ENCODE measurements around the gene ADAMTS8. TPM values are rescaled to one million over a fixed set of nuclear protein-coding genes. Genes with fewer than 3 reads are reported as not detected.
A peak's percentile ranks its signal among the peaks of the same experiment; 100 is the strongest.

ADAMTS8 gene, protein sequence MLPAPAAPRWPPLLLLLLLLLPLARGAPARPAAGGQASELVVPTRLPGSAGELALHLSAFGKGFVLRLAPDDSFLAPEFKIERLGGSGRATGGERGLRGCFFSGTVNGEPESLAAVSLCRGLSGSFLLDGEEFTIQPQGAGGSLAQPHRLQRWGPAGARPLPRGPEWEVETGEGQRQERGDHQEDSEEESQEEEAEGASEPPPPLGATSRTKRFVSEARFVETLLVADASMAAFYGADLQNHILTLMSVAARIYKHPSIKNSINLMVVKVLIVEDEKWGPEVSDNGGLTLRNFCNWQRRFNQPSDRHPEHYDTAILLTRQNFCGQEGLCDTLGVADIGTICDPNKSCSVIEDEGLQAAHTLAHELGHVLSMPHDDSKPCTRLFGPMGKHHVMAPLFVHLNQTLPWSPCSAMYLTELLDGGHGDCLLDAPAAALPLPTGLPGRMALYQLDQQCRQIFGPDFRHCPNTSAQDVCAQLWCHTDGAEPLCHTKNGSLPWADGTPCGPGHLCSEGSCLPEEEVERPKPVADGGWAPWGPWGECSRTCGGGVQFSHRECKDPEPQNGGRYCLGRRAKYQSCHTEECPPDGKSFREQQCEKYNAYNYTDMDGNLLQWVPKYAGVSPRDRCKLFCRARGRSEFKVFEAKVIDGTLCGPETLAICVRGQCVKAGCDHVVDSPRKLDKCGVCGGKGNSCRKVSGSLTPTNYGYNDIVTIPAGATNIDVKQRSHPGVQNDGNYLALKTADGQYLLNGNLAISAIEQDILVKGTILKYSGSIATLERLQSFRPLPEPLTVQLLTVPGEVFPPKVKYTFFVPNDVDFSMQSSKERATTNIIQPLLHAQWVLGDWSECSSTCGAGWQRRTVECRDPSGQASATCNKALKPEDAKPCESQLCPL
- total RNA-seq, result 1.5 TPM

DNA sequence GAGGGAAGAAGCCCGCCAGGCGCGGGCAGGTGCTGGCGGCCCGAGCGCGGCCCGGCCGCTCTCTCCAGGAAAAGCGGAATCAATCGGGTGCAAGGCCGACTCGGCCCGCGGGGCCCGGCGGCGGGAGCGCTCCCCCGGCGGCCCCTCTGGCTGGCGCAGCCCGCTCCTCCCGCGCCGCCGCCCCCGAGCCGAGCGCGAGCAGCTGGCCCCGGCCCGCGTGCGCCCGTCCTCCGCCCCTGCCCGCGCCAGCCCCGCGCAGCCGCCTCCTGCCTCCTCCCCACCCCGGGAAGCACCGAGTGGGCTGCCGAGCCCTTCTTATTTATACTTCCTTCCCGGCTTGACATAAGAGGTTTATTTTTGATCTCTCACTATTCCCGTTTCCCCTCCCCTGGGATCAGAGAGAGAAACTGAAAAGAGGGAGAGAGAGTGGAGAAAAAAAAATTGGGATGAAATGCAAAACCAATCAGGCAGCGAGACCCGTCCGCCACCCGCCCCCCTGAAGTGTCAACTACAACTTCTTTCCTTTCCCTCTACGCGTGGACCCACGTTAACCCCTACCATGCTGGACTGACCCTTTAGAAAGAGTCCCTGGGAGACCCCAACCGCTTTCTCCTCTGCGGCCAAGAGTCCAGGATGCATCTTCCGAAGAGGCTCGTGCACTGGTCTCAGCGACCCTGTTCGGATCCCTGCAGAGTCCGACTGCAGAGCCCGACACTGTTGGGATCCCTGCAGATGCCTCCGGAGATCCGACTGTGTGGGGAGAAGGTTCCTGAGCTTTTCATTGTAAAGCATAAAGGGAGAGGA, at the start of gene ADAMTS8:
ADAMTS8 (minus strand) TSS at position 294 of the 804 bp plus-strand sequence. CDS start 323 bp downstream, outside the sequence.
- intact Hi-C loops (cut with DNase I), result loop anchor here (1.0 to 10.0 kb wide), 2 partner anchors 214 to 466 kb away; no protein-coding TSS in a partner anchor
- H3K36me3 ChIP-seq, result no peaks in the 10 kb centered on the region
- no peaks in the 10 kb centered on the region for H3K9me3 ChIP-seq
- H3K27me3 ChIP-seq, result no peaks in the 10 kb centered on the region
- TF ChIP-seq, protein P1, sequence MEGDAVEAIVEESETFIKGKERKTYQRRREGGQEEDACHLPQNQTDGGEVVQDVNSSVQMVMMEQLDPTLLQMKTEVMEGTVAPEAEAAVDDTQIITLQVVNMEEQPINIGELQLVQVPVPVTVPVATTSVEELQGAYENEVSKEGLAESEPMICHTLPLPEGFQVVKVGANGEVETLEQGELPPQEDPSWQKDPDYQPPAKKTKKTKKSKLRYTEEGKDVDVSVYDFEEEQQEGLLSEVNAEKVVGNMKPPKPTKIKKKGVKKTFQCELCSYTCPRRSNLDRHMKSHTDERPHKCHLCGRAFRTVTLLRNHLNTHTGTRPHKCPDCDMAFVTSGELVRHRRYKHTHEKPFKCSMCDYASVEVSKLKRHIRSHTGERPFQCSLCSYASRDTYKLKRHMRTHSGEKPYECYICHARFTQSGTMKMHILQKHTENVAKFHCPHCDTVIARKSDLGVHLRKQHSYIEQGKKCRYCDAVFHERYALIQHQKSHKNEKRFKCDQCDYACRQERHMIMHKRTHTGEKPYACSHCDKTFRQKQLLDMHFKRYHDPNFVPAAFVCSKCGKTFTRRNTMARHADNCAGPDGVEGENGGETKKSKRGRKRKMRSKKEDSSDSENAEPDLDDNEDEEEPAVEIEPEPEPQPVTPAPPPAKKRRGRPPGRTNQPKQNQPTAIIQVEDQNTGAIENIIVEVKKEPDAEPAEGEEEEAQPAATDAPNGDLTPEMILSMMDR (IDR thresholded peaks at IDR 0.05), result no peak
- no peak for TF ChIP-seq POLR2AphosphoS5 (IDR thresholded peaks at IDR 0.05; ENCODE audit: insufficient read depth in 1 of 2, low read depth in 1 of 2)
- TF ChIP-seq POLR2A (IDR thresholded peaks at IDR 0.05), result no peak
- no peak for DNase-seq (ENCODE audit: extremely low spot score in 2 of 2)
- peaks cover 17% of the 10 kb centered on the region for H3K4me1 ChIP-seq
- no peak within 1 kb of the TSS for H3K27ac ChIP-seq
- H3K4me3 ChIP-seq, result peak within 1 kb of the TSS; percentile 36 to 65

DNA sequence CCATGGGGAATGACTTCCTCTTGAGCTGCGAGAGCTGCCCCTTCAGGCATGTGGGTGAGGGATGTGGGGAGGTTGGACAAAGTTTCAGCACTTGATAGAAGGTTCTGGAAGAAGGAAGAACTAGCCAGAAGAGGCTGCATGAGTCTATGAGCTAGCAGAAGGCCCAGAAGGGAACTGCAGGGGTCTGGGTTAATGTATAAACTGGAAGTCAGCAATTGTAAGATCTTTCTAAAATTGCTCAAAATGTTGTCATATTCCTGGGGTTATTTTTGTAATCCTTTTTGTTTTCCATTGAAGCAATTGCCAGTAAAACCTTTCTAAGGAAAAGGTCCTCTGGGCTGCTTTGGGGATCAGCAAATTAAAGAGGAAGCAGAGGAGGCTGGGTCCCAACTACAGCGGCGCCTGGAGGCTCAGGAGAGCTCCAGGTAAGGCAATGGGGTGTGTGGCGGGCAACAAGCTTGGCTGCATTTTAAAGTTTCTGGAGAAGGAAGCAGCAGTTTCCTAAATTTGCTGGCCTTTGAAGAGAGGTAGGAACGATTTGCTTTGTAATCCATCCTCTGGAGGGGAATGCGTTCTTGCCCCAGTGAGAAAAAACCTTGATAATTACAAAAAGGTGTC, 49.3 kb upstream of the ADAMTS8 start:
- H3K27ac ChIP-seq, result peak overlapping the region; percentile 76
- intact Hi-C loops (cut with DNase I), result no loop called here
- H3K27me3 ChIP-seq, result no peaks in the 10 kb centered on the region
- DNase-seq (ENCODE audit: extremely low spot score in 2 of 2), result no peak
- no peak overlapping the region for H3K4me3 ChIP-seq
- no peaks in the 10 kb centered on the region for H3K9me3 ChIP-seq
- peaks cover 14% of the 10 kb centered on the region for H3K4me1 ChIP-seq
- H3K36me3 ChIP-seq, result no peaks in the 10 kb centered on the region
- TF ChIP-seq POLR2AphosphoS5 (IDR thresholded peaks at IDR 0.05; ENCODE audit: insufficient read depth in 1 of 2, low read depth in 1 of 2), result no peak
- TF ChIP-seq POLR2A (IDR thresholded peaks at IDR 0.05), result no peak
- TF ChIP-seq, protein P1 (IDR thresholded peaks at IDR 0.05), result no peak

DNA sequence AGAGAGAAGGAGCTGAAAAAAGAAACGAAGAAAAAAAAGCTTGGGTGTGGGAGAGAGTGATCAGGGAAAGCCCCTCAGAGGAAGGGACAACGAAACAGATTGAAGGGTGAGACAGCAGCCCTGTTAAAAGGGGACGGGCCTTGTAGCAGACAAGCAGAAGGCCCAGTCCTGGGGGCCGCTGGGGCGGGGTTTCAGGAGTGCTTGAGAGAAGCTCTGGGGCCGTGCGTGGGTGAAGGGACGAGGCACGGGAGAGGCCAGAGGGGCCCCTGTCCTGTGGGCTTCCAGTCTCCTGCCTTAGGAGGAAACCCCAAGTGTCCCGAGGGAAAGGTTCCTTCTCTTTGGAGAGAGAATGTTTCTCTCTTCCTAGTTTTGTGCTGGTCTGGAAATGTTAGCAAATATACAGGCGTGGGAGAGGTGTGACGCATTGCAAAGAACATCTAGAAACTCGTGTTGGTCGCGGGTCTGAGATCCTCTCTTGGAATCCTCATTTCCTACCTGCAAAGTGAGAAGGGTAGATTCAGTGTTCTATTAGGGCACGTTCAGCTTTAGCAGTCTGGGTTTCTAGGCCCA, 48.6 kb upstream of the ADAMTS8 start:
- no peaks in the 10 kb centered on the region for H3K27me3 ChIP-seq
- peak overlapping the region; percentile 76 for H3K27ac ChIP-seq
- peak in 1 of 2 donors; percentile 82 for DNase-seq (ENCODE audit: extremely low spot score in 2 of 2)
- H3K9me3 ChIP-seq, result no peaks in the 10 kb centered on the region
- no peaks in the 10 kb centered on the region for H3K36me3 ChIP-seq
- intact Hi-C loops (cut with DNase I), result no loop called here
- H3K4me1 ChIP-seq, result peaks cover 14% of the 10 kb centered on the region
- H3K4me3 ChIP-seq, result no peak overlapping the region
- TF ChIP-seq POLR2A (IDR thresholded peaks at IDR 0.05) (no peak), POLR2AphosphoS5 (IDR thresholded peaks at IDR 0.05; ENCODE audit: insufficient read depth in 1 of 2, low read depth in 1 of 2) (no peak)
- TF ChIP-seq, protein P1 (IDR thresholded peaks at IDR 0.05), result no peak

DNA sequence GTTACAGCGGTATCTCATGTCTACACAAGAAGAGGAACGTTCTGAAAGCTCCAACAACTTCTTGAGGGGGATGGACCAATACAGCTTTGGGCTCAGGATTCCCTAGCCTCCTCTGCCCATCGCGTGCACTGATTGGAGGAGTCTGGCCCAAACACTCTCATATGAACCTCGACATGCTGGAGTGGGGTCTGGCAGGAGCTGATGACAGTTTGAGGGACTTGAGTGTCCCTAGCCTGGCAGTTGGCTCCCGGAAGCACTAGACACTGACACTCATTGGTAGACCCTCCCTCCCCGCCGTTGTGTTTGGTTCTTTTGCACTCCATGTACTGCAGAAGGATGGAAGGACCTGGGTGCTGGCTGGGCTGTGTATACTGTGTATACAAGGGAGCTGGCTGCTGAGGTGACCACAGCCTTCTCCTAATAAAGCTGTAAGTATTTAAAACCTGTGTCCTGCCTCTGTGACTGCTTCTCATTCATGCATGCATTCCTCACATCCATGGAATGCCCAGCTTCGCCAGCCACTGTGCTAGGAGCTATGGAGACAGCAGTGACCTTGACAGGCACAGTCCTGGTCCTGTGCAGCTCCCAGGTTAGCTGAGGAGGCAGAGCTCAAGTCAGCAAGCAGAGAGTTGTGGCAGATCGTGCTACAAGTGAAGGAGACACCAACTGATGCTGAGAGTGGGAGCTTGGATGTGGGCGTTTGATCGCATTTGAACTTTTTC, 48.0 kb upstream of the ADAMTS8 start:
- Histone ChIP-seq H3K4me1 (peaks cover 14% of the 10 kb centered on the region), H3K27me3 (no peaks in the 10 kb centered on the region), H3K4me3 (no peak overlapping the region), H3K27ac (peak overlapping the region; percentile 76), H3K36me3 (no peaks in the 10 kb centered on the region), H3K9me3 (no peaks in the 10 kb centered on the region)
- peak in 1 of 2 donors; percentile 55 for DNase-seq (ENCODE audit: extremely low spot score in 2 of 2)
- TF ChIP-seq POLR2AphosphoS5 (IDR thresholded peaks at IDR 0.05; ENCODE audit: insufficient read depth in 1 of 2, low read depth in 1 of 2), result no peak
- intact Hi-C loops (cut with DNase I), result no loop called here

Measured in vagina (tissue), 2 donors.